HG03175 (cell line): Measurements from ENCODE around the gene MRPL55.
A peak's percentile ranks its signal among the peaks of the same experiment; 100 is the strongest.

Experiments used
- ATAC-seq: cut with Tn5 transposase; IDR thresholded peaks from one replicate; pipeline ENCODE4 v1.9.1; 2021; ENCODE audit warnings: mild to moderate bottlenecking, moderate library complexity; ENCODE audit not compliant: unreplicated experiment

MRPL55 gene

DNA sequence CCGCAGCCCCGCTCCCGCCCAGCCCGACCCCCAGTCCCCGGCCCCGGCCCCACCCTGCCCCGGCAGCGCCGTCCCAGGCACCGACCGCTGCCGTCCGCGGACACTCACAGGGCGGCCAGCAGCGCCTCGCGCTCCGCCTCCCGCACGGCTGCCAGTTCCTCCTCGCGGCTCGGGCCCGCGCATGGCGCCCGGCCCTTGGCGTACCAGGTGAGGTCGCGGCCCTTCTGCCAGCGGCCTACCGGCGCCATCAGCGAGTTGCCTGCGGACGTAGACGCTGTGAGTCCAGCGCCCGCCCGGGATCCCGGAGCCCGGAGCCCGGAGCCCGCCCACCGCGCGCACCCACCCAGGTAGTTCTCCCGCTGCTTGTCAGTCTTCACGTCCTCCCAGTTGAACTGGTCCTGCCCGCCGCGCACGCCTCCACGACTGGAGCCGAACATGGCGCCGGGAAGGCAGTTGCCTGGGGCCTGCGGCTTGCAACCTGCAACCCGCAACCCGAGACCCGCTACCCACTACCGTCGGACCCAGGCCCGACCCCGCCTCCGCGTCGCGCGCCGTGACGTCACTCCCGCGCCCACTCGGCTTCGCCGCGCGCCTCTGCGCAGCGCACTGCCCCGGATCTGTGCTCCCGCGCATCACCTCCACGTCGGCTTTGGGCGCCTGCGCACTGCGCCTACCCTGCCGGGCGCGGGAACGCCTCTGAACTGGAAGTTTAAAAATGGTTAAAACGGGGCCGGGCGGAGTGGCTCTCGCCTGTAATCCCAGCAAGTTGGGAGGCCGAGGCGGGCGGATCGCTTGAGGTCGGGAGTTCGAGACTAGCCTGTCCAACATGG, 6.1 kb downstream of the MRPL55 start, which contains the start of gene C1orf35:
C1orf35 (minus strand) TSS at position 535 of the 830 bp plus-strand sequence; CDS start at position 437, 98 bp downstream.
- ATAC-seq, result peak; percentile 80

DNA sequence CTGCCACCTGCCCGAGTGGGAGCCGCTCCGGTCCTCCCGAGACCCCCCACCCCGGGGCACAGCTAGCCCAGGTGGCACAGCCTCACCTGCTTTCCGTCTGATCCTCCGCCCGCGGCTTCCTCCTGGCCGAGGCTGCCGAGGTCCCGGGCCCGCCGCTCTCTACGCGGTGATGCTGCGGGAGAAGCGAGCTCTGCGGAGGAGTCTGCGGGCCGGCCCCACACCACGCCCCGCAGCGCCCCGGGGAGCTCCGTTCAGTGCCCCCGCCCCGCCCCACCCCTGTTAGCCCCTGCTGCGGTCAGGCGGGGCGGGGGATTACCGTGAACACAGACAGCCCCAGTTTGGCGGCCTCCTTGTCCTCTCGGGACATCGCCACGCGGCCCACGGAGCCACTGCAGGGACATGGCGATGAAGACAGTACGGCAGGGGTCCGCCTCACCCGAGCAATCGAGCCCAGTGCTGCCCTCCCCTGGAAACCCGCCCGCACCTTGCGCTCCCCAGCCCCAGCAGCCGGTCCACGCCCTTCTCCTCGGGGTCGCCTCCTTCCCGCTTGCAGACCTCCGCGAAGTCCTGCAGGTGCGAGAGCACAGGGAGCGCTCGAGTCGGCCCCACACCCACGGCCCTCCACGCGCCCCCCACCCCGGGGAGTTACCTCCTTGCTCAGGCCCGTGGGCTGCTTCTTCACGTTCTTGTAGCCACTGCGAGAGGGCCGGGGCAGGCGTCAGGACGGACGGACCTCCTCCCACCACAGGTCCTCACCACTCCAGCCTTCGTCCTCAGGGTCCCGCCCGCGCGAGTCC, 6.9 kb downstream of the MRPL55 start:
- ATAC-seq, result peak; percentile 15

DNA sequence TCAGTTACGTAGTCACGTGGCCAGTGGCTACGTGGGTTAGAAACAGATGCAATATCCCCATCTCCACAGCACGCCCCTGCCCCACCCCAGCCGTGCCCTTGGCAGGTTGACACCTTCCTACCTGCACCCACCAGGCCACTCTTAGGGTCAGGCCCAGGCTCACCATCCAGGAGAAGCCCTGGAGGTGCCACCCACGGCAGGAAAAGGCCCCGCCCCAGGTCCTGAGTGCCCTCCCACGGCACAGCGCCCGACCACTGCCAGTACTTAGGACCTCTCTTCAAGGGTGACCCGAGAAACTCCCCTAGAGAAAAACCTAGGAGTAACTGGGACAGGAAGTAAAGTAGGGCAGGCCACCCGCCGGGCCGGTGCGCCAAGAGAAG, 7.5 kb downstream of the MRPL55 start:
- no peak for ATAC-seq

DNA sequence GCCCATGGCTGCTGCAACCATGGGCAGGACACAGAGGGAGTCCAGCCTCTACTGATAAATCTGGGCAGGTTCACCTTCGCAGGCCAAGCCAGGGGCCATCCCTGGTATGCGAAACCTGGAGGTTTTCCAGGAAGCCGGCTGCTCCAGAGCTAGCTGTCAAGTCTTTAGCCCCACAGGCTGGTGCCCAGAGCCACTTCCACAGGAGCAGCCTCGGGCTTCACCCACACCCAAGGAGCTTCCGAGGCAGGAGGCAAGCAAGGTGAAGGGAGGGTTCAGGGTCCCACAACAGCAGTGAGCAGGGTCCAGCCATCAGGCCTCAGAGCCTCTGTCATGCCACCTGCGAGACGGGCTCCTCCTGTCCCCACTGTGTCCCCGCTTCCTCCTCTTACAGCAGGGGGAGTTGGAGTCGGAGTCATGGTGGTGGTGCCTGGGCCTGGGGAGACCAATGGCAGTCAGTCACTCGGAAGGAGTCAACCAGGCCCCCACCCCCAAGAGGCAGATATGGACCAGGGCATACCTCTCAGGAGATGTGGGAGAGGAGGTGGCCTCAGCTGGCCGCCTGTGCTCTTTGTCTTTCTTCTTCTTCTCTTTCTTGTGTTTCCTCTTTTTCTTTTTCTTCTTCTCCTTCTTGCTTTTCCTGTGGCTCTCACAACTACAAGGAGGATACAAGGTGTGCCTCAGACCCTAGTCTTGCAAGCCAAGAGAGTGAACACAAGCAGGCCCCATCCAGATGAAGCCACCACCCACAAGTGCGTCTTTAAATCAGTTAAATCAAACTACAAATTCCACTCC, 8.1 kb downstream of the MRPL55 start:
- no peak for ATAC-seq

DNA sequence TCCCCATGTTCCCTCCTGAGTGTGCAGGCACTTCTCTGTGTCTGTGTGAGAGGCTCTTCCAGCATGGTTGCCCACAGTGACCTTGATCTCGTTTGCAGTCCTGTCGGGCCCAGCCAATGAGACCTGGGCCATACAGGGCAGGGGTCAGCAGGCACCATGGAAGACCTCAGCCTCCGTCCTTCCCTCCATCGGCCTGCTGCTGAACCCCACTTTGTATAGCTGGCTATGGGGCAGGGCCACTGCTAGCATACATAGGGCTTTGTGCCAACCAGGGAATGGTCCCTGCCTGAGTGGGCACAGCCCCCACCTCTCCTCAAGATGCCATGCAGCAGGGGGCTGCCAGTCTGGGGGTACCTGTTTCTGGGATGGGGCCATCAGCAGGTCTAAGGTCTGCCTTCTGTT, 9.8 kb downstream of the MRPL55 start:
- no peak for ATAC-seq

DNA sequence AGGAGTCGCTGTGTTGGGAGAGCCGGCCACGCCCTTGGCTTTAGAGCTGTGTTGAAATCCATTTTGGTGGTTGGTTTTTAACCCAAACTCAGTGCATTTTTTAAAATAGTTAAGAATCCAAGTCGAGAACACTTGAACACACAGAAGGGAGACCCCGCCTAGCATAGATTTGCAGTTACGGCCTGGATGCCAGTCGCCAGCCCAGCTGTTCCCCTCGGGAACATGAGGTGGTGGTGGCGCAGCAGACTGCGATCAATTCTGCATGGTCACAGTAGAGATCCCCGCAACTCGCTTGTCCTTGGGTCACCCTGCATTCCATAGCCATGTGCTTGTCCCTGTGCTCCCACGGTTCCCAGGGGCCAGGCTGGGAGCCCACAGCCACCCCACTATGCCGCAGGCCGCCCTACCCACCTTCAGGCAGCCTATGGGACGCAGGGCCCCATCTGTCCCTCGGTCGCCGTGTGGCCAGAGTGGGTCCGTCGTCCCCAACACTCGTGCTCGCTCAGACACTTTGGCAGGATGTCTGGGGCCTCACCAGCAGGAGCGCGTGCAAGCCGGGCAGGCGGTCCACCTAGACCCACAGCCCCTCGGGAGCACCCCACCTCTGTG, 10.7 kb downstream of the MRPL55 start:
- no peak for ATAC-seq

DNA sequence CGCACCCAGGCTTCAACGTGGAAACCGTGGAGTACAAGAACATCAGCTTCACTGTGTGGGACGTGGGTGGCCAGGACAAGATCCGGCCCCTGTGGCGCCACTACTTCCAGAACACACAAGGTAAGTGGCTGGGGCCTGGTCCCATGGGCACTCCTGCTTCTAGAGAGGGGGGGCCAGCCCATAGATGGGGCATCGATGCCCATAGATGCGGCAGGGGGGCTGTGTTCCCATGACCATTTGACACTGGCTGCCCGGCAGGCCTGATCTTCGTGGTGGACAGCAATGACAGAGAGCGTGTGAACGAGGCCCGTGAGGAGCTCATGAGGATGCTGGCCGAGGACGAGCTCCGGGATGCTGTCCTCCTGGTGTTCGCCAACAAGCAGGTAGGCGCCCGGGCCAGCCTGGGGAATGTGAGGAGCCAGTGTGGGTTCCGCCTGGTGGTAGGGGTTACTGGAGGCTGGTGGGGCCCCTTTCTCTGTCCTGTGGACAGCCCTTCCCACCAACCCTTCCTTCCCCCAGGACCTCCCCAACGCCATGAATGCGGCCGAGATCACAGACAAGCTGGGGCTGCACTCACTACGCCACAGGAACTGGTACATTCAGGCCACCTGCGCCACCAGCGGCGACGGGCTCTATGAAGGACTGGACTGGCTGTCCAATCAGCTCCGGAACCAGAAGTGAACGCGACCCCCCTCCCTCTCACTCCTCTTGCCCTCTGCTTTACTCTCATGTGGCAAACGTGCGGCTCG, 11.6 kb downstream of the MRPL55 start:
- no peak for ATAC-seq

DNA sequence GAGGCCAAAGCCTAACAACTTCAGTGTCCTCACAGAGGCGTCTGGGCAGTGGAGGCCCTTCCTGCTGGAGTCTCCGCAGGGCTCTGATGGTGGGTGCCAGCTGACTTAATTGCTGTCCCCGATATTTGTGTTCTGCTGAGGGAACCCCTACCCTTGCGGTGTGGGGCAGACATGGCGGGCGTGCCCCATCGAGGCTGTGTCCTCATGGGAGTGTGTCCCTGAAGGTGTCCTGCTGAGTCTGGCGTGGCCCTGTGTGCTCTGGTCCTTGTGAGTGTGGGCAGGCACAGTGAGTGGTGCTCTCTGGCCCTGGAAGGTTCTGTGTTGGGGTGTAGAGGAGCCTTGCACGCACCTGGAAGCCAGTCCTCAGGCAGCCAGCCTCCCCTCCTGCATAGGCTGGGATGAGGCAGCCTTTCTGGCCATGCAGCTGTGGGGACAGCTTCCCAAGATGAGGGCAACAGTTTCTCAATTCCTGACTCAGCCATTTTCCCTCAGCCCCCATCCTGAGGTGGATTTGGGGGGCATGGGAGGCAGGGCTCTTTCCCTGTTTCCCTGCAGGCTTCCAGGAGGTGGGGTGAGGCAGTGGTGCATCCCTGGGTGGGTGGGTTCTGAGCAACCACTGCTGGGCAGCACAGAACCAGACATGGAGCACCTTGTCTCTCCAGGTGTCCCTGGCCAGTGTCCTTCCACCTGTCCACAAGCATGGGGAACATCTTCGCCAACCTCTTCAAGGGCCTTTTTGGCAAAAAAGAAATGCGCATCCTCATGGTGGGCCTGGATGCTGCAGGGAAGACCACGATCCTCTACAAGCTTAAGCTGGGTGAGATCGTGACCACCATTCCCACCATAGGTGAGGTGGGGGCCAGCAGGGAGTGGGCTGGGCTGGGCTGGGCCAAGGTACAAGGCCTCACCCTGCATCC, 12.4 kb downstream of the MRPL55 start:
- ATAC-seq, result no peak

DNA sequence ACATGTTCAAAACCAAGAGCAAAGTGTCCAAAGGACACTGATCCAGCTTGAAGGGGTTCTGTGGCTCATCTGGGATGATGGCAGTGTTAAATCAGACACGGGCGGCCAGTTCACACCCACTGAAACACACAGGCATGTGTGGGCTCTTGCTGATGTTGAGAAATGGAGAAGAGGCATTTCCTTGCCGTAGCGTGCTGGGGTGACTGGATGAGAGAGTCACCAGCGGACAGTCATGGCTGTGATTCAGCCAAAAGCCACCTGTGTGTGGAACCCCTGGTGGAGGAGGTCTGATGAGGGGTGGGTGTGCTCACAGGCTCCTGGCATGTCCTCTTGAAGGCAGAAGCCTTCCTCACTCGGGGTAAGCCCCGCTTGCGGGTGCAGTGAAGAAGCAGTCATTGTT, 13.2 kb downstream of the MRPL55 start:
- ATAC-seq, result no peak

DNA sequence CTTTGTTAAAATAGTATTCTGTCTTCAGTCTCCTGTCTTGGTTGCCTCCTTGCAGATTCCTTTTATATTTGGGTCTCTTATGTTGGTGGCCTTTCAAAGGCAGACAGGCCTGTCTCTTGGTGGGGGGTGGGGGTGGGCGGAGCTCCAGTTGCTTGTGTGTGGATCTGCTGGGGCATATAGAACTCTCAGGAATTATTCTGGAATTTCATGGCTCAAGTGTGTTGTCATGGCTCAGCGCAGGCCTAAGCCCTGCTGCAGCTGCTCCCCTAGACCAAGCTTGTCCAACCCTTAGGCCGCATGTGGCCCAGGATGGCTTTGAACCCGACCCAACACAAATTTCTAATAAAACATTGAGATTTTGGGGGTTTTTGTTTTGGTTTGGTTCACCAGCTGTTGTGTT, 13.9 kb downstream of the MRPL55 start:
- ATAC-seq, result no peak

DNA sequence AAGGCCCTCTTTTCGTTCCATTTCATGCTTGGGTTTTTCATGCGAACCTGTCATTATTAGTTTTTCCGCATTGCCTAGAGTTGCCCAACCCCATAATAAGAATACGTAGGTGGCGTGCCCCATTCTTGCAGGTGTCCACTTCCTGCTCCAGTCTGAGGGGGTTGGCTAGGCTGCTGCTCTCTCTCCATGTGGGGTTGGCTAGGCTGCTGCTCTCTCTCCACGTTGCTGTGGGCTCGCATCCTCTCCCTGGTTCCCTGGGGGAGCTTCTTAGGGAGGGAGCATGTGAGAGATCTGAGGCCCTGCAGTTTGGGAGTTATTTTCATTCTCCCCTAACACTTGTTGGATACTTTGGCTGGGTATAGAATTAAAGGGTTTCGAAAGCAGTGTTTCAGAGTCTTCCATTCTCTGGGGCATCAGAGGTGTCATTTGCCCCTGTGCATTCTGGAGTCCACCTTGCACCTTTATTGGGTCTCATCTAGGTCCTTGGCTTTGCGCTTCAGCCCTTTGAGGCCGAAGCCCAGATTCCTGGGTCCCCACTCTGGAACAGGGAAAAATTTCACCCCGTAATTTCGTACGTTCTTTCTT, 14.6 kb downstream of the MRPL55 start:
- no peak for ATAC-seq

DNA sequence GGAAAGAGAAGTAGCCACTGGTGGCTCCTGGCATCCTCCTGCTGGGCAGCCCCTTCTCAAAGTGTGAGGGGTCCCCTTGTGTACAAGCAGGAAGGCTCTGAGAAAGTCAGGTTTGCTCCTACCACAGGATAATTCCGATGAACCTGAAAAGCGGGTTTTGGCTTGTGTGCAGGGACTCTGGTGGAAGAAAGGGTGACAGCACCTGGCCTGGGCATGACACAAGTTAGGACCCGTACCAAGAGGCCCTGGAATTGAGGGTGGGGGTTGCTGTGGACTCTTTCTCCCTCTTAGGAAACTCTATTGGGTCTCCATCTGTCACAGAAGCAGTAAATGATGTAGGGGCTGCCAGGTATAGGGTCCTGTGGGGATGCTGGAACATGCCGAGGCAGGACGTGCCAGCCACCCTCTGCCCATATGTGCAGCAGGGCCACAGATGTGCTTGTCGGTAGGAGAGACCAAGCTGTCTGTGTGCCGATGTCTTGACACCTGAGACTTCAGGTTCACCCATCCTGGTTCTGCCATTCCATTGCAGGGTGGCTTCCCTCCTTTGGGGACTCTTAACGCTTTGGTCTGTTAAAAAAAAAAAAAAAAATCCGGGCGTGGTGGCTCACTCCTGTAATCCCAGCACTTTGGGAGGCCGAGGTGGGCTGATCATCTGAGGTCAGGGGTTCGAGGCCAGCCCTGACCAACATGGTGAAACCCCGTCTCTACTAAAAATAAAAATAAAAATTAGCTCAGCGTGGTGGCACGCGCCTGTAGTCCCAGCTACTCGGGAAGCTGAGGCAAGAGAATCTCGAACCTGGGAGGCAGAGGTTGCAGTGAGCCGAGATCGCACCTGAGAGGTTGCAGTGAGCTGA, 15.8 kb downstream of the MRPL55 start:
- no peak for ATAC-seq

DNA sequence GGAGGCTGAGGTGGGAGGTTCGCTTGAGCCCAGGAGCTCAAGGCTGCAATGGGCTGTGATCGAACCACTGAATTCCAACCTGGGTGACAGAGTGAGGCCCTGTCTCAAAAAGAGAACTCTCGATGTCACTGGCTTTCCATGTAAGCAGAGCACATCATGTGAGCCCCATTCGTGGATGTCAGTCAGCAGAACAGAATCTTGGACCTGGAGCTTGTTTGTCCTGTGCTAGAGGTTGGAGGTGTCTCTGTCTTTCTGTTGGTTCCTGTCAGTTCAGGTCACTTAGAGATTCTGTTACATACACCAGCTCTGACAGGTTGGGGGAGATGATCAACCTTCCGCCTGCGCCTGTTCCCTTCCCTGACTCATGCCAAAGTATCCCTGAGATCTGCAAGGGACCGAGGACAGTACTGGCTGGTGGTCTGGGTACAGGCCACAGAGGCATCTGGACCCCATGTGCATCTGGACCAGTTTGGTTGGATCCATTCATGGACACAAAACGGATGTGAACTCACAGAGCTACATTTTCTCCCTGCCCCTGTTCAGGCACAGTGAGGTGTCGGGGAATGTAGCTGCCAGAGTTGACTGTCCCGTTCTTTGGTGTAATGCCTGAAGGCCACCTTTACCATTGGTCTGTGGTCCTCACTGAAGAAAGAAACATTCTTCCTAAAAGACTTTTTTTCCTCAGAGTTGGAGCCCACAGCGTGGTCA, 16.6 kb downstream of the MRPL55 start:
- ATAC-seq, result no peak

DNA sequence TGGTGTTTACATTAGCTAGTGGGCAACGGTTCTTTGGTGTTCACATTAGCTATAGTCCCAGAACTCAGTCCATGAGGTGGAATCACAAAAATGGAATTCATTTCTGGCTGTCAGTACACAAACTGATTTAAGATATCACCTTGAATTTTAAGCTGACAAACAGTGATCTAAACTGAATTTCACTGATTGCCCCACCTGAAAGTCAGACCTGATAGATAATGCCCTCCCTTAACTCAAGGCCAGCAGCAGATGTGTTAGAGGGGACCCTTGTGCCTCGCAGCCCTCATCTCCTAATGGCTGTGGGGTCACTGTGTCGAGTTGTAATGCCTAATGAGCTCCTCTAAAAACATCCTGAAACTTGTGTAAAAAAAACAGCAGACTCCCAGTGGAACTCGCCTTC, 18.0 kb downstream of the MRPL55 start:
- no peak for ATAC-seq

DNA sequence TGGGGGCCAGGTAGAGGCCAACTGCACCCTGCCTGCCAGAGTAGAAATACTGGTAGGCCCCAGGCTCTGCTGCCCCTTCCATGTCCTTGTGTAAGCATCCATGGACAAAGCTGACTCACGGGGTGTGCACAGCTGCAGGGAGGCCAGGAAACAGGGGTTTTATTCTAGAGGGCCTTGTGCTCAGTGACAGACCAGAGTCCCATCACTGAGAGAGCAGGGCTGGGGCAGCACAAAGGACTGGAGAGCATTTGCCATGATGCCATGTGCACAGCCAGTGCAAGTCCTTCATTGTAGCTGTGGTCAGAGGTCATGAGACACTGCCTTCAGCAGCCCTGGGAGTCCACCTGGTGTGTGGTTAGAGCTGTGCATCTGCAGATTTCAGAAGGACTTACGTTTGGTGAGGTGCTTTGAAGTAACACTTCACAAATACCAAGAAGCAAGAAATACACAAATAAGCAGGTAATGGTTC, 18.5 kb downstream of the MRPL55 start:
- no peak for ATAC-seq

DNA sequence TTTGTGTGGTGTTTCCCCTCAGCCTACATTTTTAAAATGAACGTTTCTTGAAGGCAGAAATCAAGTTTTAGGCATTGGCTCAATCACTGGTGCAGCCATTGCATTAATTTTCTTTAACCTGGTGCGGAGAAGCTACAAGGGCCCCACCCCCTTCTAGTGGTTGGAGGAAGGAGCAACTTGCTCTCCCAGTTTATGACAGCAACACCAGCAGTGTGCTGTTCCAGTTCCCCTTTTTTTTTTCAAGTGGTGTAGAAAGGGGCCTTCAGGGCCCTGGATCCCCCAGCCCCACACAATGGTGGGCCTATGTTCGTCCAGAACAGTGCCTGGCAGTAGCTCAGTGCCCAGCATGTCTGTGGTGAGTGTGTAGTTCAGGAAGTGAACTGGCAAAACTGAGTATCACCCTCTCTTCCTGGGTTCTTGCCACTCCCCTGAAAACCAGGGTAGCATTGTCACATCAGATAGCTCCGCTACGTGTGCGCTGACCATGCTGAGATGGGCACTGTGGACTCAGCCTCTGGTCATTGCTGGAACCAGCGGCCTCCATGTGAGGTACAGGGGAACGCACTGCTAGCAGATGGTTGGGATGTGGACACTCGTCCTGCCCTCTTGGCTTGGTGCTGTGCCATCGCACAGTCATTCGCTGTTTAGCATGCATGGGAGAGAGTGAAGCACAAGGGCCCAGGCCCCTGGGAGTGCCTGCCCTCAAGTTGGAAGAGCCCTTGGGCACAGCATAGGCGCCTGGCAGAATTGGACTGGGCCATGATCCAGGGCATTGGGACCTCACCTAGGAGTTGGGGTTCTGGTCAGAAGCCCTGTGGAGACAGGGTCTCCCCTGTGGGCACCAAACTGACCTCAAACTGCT, 19.3 kb downstream of the MRPL55 start:
- ATAC-seq, result no peak
